Esophagus muscularis mucosa (tissue), 4 donors: ENCODE measurements around the gene OR5K3. TPM values are rescaled to one million over a fixed set of nuclear protein-coding genes. Genes with fewer than 3 reads are reported as not detected.

Experiments
- DNase-seq: peaks from one replicate; pipeline ENCODE4 v3.0.0-alpha.2; 2017; ENCODE audit errors: extremely low spot score
- H3K27ac ChIP-seq, 4 donors: fragments of 200-600 bp; sonication (generic); replicated peaks in 1 of 4; 1 replicate in 3 of 4; 2 replicates in 1 of 4; pipeline ENCODE4 v1.5.1; 2016 to 2019; ENCODE audit warnings: mild to moderate bottlenecking in 1 of 4
- H3K27me3 ChIP-seq, 4 donors: fragments of 200-600 bp; sonication (generic); one replicate each; pipeline versions ENCODE4 v1.5.1 to v1.6.0; 2016 to 2019
- H3K36me3 ChIP-seq, 4 donors: fragments of 200-600 bp; sonication (generic); one replicate each; pipeline ENCODE4 v1.5.1; 2016 to 2019
- H3K4me1 ChIP-seq, 4 donors: fragments of 200-600 bp; sonication (generic); one replicate each; pipeline ENCODE4 v1.5.1; 2016 to 2019
- H3K4me3 ChIP-seq, 4 donors: fragments of 200-600 bp; sonication (generic); 1 replicate in 2 of 4; 2 replicates in 2 of 4; pipeline ENCODE4 v1.5.1; 2016 to 2019; ENCODE audit warnings: mild to moderate bottlenecking in 4 of 4, moderate library complexity in 1 of 4
- H3K9me3 ChIP-seq, 4 donors: fragments of 200-600 bp; sonication (generic); 1 replicate in 3 of 4; 2 replicates in 1 of 4; pipeline ENCODE4 v1.5.1; 2016 to 2019
- CTCF ChIP-seq, 3 experiments: fragments of 200-600 bp in 2 of 3; fragments of 450-650 bp in 1 of 3; sonication (generic) in 2 of 3; IDR thresholded peaks; one replicate each; pipeline ENCODE4 v1.5.1; 2017 to 2019; ENCODE audit warnings: antibody characterized with exemption in 3 of 3, mild to moderate bottlenecking in 2 of 3, moderate library complexity in 1 of 3
- EP300 ChIP-seq: sonication (generic); formaldehyde crosslinking; IDR thresholded peaks from one replicate; pipeline ENCODE4 v1.6.1; 2017; ENCODE audit warnings: antibody characterized with exemption
- POLR2A ChIP-seq: fragments of 450-650 bp; IDR thresholded peaks from one replicate; pipeline ENCODE4 v1.6.1; 2017; ENCODE audit warnings: antibody characterized with exemption, moderate library complexity, mild to moderate bottlenecking, low read depth
- POLR2AphosphoS5 ChIP-seq, 2 donors: sonication (generic); formaldehyde crosslinking; IDR thresholded peaks; one replicate each; pipeline ENCODE4 v1.6.1; 2017; ENCODE audit warnings: antibody characterized with exemption in 2 of 2
- intact Hi-C: fragments of 100-400 bp; cut with DNase I; formaldehyde crosslinking; loops from one replicate; pipeline ENCODE4 v1.15.1; 2023
- total RNA-seq, 4 donors: library from RNA; depleted of rRNA; stranded (reverse); fragments of >200 nt; gene quantifications; one replicate each; pipeline versions ENCODE4 v1.1.0 to v1.2.1, GENCODE V29; 2016

OR5K3 gene
- total RNA-seq, 4 donors from 2014 or later = not detected

GRCh38 chr3:98440283-98440682, 49.8 kb downstream of the OR5K3 start:
- intact Hi-C loops = no loop called here
- no peak for TF ChIP-seq EP300
- TF ChIP-seq POLR2AphosphoS5 (IDR thresholded peaks at IDR 0.05) = no peak
- no peak for TF ChIP-seq POLR2A
- TF ChIP-seq CTCF (IDR thresholded peaks at IDR 0.05) = no peak

More at GRCh38 chr3:98440283-98440682, 49.8 kb downstream of the OR5K3 start:
- no peak for DNase-seq
- Histone ChIP-seq H3K9me3 (peaks cover 0 to 5% (median 0%) of the 10 kb centered on the region in 4 donors), H3K4me1 (no peaks in the 10 kb centered on the region), H3K36me3 (no peaks in the 10 kb centered on the region), H3K4me3 (no peak overlapping the region), H3K27me3 (no peaks in the 10 kb centered on the region), H3K27ac (no peak overlapping the region)

Other genes with a start within 250 kb of the OR5K3 start
- not detected for gene OR5H14, start 243.2 kb upstream of the OR5K3 start, total RNA-seq
- not detected for gene OR5H15, start 224.0 kb upstream of the OR5K3 start, total RNA-seq
- gene OR5H6, start 126.4 kb upstream of the OR5K3 start, total RNA-seq = not detected
- not detected for gene OR5H2, start 108.2 kb upstream of the OR5K3 start, total RNA-seq
- not detected for gene OR5K4, start 36.8 kb upstream of the OR5K3 start, total RNA-seq
- not detected for gene OR5K1, start 72.5 kb downstream of the OR5K3 start, total RNA-seq
- not detected for gene OR5K2, start 107.0 kb downstream of the OR5K3 start, total RNA-seq
- gene CLDND1, start 132.2 kb downstream of the OR5K3 start, total RNA-seq = 100 to 1,000 TPM in 3 of 4 donors, 10 to 100 TPM in 1; 84.6 to 191 (median 139) TPM
- gene GPR15, start 141.3 kb downstream of the OR5K3 start, total RNA-seq = under 1 TPM in 1 of 4 donors, not detected in 3; 0.32 TPM
- 10 to 100 TPM in 3 of 4 donors, 1 to 10 TPM in 1; 7.6 to 21.4 (median 14.7) TPM for gene CPOX, start 202.9 kb downstream of the OR5K3 start, total RNA-seq